GM19351 (cell line): ENCODE measurements around the gene LYPD6.

Experiments
- ATAC-seq: cut with Tn5 transposase; IDR thresholded peaks from one replicate; pipeline ENCODE4 v1.9.1; 2021; ENCODE audit warnings: mild to moderate bottlenecking, moderate library complexity; ENCODE audit not compliant: unreplicated experiment

Gene LYPD6

GRCh38 chr2:149346272-149346671 lies 15.9 kb downstream of the LYPD6 start:
- ATAC-seq: no peak

GRCh38 chr2:149348291-149348690 lies 17.9 kb downstream of the LYPD6 start:
- ATAC-seq: no peak

GRCh38 chr2:149353421-149353820 lies 23.0 kb downstream of the LYPD6 start:
- ATAC-seq: no peak

- no peak for ATAC-seq
Observed at GRCh38 chr2:149355716-149356422, 25.5 kb downstream of the LYPD6 start.

- ATAC-seq: no peak
Observed at GRCh38 chr2:149357058-149357457, 26.7 kb downstream of the LYPD6 start.

- no peak for ATAC-seq
Observed at GRCh38 chr2:149360106-149360505, 29.7 kb downstream of the LYPD6 start.

- ATAC-seq: no peak
Observed at GRCh38 chr2:149363958-149364357, 33.6 kb downstream of the LYPD6 start.

- peak; percentile 75 for ATAC-seq
Observed at GRCh38 chr2:149364839-149365238, 34.5 kb downstream of the LYPD6 start.

GRCh38 chr2:149365931-149366583 lies 35.7 kb downstream of the LYPD6 start:
- ATAC-seq: no peak

- ATAC-seq: no peak
Observed at GRCh38 chr2:149370061-149370775, 39.8 kb downstream of the LYPD6 start.

- no peak for ATAC-seq
Observed at GRCh38 chr2:149371476-149371875, 41.1 kb downstream of the LYPD6 start.

- no peak for ATAC-seq
Observed at GRCh38 chr2:149375801-149376361, 45.5 kb downstream of the LYPD6 start.

- no peak for ATAC-seq
Observed at GRCh38 chr2:149380205-149380604, 49.8 kb downstream of the LYPD6 start.

- ATAC-seq: no peak
Observed at GRCh38 chr2:149383340-149383739, 53.0 kb downstream of the LYPD6 start.

- ATAC-seq: no peak
Observed at GRCh38 chr2:149385350-149385749, 55.0 kb downstream of the LYPD6 start.

GRCh38 chr2:149387411-149387810 lies 57.0 kb downstream of the LYPD6 start:
- ATAC-seq: no peak

GRCh38 chr2:149388120-149388816 lies 57.9 kb downstream of the LYPD6 start:
- no peak for ATAC-seq

- ATAC-seq: no peak
Observed at GRCh38 chr2:149389506-149390167, 59.2 kb downstream of the LYPD6 start.

- ATAC-seq: no peak
Observed at GRCh38 chr2:149393614-149394013, 63.2 kb downstream of the LYPD6 start.

GRCh38 chr2:149394864-149395263 lies 64.5 kb downstream of the LYPD6 start:
- no peak for ATAC-seq
